K562 (cell line): ENCODE measurements around the gene KRTAP1-3. TPM values are rescaled to one million over a fixed set of nuclear protein-coding genes. Genes with fewer than 3 reads are reported as not detected.

Experiments used
- ATAC-seq: fragments of 200-7000 bp; cut with Tn5 transposase; 3 replicates; pipeline ENCODE4 v1.9.1; 2020; ENCODE audit warnings: moderate library complexity
- BruUV-seq: library from RNA; stranded (reverse); fragments of 400-500 nt; replicated peaks from 2 replicates; lab custom pipeline; 2021; lab: Mats Ljungman, UMichigan
- CTCF ChIA-PET: fragments of 300-600 bp; formaldehyde crosslinking; extraction: SDS; loops from one replicate; lab custom pipeline; 2021; ENCODE audit warnings: low intra/inter-chr PET ratio; lab: Yijun Ruan, JAX
- POLR2A ChIA-PET: fragments of 300-600, 350-650 bp; sonication (Branson Sonifier 250); formaldehyde crosslinking; extraction: SDS; loops from one replicate; lab custom pipeline; 2021; ENCODE audit warnings: antibody characterized with exemption, inconsistent platforms; lab: Yijun Ruan, JAX
- DNase-seq, 4 experiments: peaks; one replicate each; pipeline versions ENCODE4 v3.0.0 to v3.0.0-alpha.2; 2011 to 2018; ENCODE audit warnings: low spot score in 3 of 4, mixed read lengths in 3 of 4; ENCODE audit errors: extremely low read depth in 1 of 4
- FAIRE-seq: peaks from 2 replicates; lab custom pipeline; 2011; peaks lifted over from hg19 to GRCh38; lab: Jason Lieb, UNC
- H2AFZ ChIP-seq: 2 replicates; pipeline ENCODE4 v1.6.0; 2011; ENCODE audit warnings: low read depth, low read length, control low read depth, inconsistent platforms
- H3K27ac ChIP-seq: fragments of 200-600 bp; 3 replicates; pipeline ENCODE4 v1.8.0; 2011; ENCODE audit warnings: low read depth, mild to moderate bottlenecking, control low read depth, inconsistent platforms, low read length, moderate library complexity, mixed read lengths; ENCODE audit errors: extremely low read depth
- H3K27me3 ChIP-seq, 2 experiments: fragments of 300-600 bp in 1 of 2; 2 replicates in 1 of 2; 3 replicates in 1 of 2; pipeline versions ENCODE4 v1.6.0 to v1.8.0; 2011; ENCODE audit warnings: inconsistent platforms in 2 of 2, low read length in 2 of 2, mild to moderate bottlenecking in 1 of 2, mixed read lengths in 1 of 2, moderate library complexity in 1 of 2; ENCODE audit not compliant: control insufficient read depth in 2 of 2, insufficient read depth in 2 of 2
- H3K36me3 ChIP-seq: fragments of 300-600 bp; 3 replicates; pipeline ENCODE4 v1.8.0; 2011; ENCODE audit warnings: mild to moderate bottlenecking, low read length, inconsistent platforms; ENCODE audit not compliant: control insufficient read depth, insufficient read depth
- H3K4me1 ChIP-seq, 2 experiments: fragments of 200-600 bp in 1 of 2; replicated peaks in 1 of 2; 2 replicates in 1 of 2; 3 replicates in 1 of 2; pipeline versions ENCODE4 v1.5.1 to v1.8.0; 2011; ENCODE audit warnings: inconsistent platforms in 2 of 2, low read length in 2 of 2, mild to moderate bottlenecking in 1 of 2, mixed read lengths in 1 of 2, moderate library complexity in 1 of 2; ENCODE audit not compliant: control insufficient read depth in 2 of 2, insufficient read depth in 2 of 2
- H3K4me2 ChIP-seq: 2 replicates; pipeline ENCODE4 v1.6.1; 2011; ENCODE audit warnings: low read length, control low read depth, inconsistent platforms, mixed read lengths; ENCODE audit not compliant: insufficient read depth
- H3K4me3 ChIP-seq: fragments of 200-600 bp; sonication (generic), shearing (Covaris generic); 2 replicates; pipeline ENCODE4 v1.5.1; 2016; ENCODE audit warnings: control low read depth, inconsistent platforms
- H3K79me2 ChIP-seq: fragments of 200-600 bp; 3 replicates; pipeline ENCODE4 v1.8.0; 2011; ENCODE audit warnings: low read length, inconsistent platforms; ENCODE audit not compliant: control insufficient read depth, insufficient read depth
- H3K9ac ChIP-seq, 2 experiments: 2 replicates each; pipeline versions ENCODE4 v1.6.0 to v1.6.1; 2011; ENCODE audit warnings: low read depth in 2 of 2, low read length in 2 of 2, control low read depth in 1 of 2, inconsistent platforms in 1 of 2, mild to moderate bottlenecking in 1 of 2, mixed read lengths in 1 of 2; ENCODE audit not compliant: insufficient read depth in 1 of 2
- H3K9me1 ChIP-seq: one replicate; pipeline ENCODE4 v1.6.0; 2011; ENCODE audit warnings: inconsistent platforms, mild to moderate bottlenecking, low read length, moderate library complexity; ENCODE audit not compliant: control insufficient read depth, insufficient read depth
- H3K9me3 ChIP-seq: replicated peaks from 2 replicates; pipeline ENCODE4 v1.5.1; 2011; ENCODE audit warnings: low read depth, low read length, inconsistent platforms; ENCODE audit not compliant: control insufficient read depth, insufficient read depth
- H4K20me1 ChIP-seq: replicated peaks from 2 replicates; pipeline ENCODE4 v1.6.1; 2011; ENCODE audit warnings: low read length, inconsistent platforms, mixed read lengths; ENCODE audit not compliant: control insufficient read depth, insufficient read depth
- GABPB2 ChIP-seq: fragments of 250-450 bp; sonication (Bioruptor Pico); conservative IDR thresholded peaks from 2 replicates; pipeline ENCODE4 v1.5.1; 2021; ENCODE audit warnings: mild to moderate bottlenecking
- HNRNPK ChIP-seq: fragments of 200-400 bp; formaldehyde crosslinking; IDR thresholded peaks from one replicate; pipeline ENCODE4 v1.6.1; 2018; ENCODE audit warnings: mild to moderate bottlenecking, low read depth, low read length; ENCODE audit not compliant: poor library complexity, severe bottlenecking
- ILF3 ChIP-seq: fragments of 450-650 bp; IDR thresholded peaks from 2 replicates; pipeline ENCODE4 v1.6.1; 2018; ENCODE audit warnings: antibody characterized with exemption, mild to moderate bottlenecking, moderate library complexity, borderline replicate concordance
- ILK ChIP-seq: fragments of 450-650 bp; IDR thresholded peaks from 2 replicates; pipeline ENCODE4 v1.6.1; 2016; ENCODE audit warnings: missing genetic modification characterization, low read depth, mild to moderate bottlenecking, missing compliant biosample characterization, moderate library complexity, borderline replicate concordance
- NFRKB ChIP-seq: fragments of 450-650 bp; IDR thresholded peaks from 2 replicates; pipeline ENCODE4 v1.6.1; 2016; ENCODE audit warnings: low read depth
- PTBP1 ChIP-seq: fragments of 200-400 bp; formaldehyde crosslinking; IDR thresholded peaks from 2 replicates; pipeline ENCODE4 v1.6.1; 2017; ENCODE audit warnings: low read depth, low read length
- SRSF3 ChIP-seq: fragments of 200-400 bp; formaldehyde crosslinking; IDR thresholded peaks from 2 replicates; pipeline ENCODE4 v1.6.1; 2016; ENCODE audit warnings: mild to moderate bottlenecking, low read length, moderate library complexity; ENCODE audit not compliant: insufficient read depth
- SUPT5H ChIP-seq: fragments of 450-650 bp; IDR thresholded peaks from 2 replicates; pipeline ENCODE4 v1.6.1; 2016
- ZC3H11A ChIP-seq: IDR thresholded peaks from 2 replicates; pipeline ENCODE4 v1.6.1; 2012; ENCODE audit warnings: low read depth, low read length, improper control_type of control experiment
- ZNF311 ChIP-seq: fragments of 250-450 bp; sonication (Bioruptor Pico); IDR thresholded peaks from 2 replicates; pipeline ENCODE4 v1.4.0; 2020; ENCODE audit warnings: mild to moderate bottlenecking, moderate library complexity
- WGBS: fragments of 100-300 bp; shearing (Covaris generic); methylation state at CpG from one replicate; pipeline ENCODE4 v1.1.6; 2016; ENCODE audit warnings: low coverage, mixed read lengths; ENCODE audit not compliant: insufficient coverage; ENCODE audit errors: missing lambda C conversion rate; 5-methylcytosine and 5-hydroxymethylcytosine counted together
- in situ Hi-C: fragments of 300-500 bp; cut with MboI; formaldehyde crosslinking; loops from 4 replicates; pipeline ENCODE4 v1.15.0; 2018; ENCODE audit warnings: inconsistent platforms, mixed read lengths
- intact Hi-C: fragments of 100-400 bp; cut with micrococcal nuclease; formaldehyde crosslinking; loops from 2 replicates; pipeline ENCODE4 v1.14.2; 2022
- polyA plus RNA-seq, 8 experiments: library from polyadenylated mRNA; depleted of rRNA in 4 of 8; stranded (reverse) in 5 of 8; unstranded in 3 of 8; fragments of >200 nt; fragmentation: Nextera tagmentation in 2 of 8; fragmentation: Illumina TruSeq in 1 of 8; extraction: Ambion mirVana in 2 of 8; extraction: Trizol in 1 of 8; gene quantifications; 2 replicates each; pipeline versions ENCODE4 v1.2.1 to v1.2.3, GENCODE V29; 2011 to 2014; ENCODE audit warnings: inconsistent platforms in 1 of 8, missing spikeins in 1 of 8
- total RNA-seq, 7 experiments: library from RNA; depleted of rRNA in 6 of 7; stranded (reverse); fragments of >200 nt in 6 of 7; fragmentation: Illumina TruSeq in 2 of 7; extraction: Trizol in 2 of 7; gene quantifications; 2 replicates each; pipeline versions ENCODE4 v1.2.1 to v1.2.3, GENCODE V29; 2011 to 2021; ENCODE audit warnings: low replicate concordance in 1 of 7
- TF ChIP-seq, protein P1 (sequence below): fragments of 250-450 bp; sonication (Bioruptor Pico); IDR thresholded peaks from 2 replicates; pipeline ENCODE4 v1.5.0; 2022; ENCODE audit warnings: mild to moderate bottlenecking

Gene KRTAP1-3
- total and polyA plus RNA-seq, 9 of the 15 experiments (the other 6 are each of a cell fraction or from before 2014, with no cell fraction given) = not detected

DNA sequence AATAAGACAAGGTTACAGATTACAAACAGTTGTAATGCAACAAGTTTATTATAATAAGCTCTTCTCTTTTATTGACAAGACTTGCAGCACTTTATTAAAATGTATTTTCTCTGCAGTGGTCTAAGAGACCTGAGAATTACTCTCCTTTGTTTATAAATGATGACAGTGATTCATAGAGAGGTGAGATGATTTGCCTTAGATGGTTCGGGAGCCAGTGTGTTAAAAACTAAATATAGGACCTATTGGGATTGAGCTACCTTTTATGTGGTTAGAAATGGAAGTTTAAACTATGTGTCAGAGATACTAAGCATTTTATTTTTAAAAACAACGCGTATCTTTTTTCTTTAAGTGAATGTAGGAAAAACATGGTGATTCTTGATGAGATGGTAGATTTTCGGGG, 37.8 kb downstream of the KRTAP1-3 start (continued):
- TF ChIP-seq, protein P1, sequence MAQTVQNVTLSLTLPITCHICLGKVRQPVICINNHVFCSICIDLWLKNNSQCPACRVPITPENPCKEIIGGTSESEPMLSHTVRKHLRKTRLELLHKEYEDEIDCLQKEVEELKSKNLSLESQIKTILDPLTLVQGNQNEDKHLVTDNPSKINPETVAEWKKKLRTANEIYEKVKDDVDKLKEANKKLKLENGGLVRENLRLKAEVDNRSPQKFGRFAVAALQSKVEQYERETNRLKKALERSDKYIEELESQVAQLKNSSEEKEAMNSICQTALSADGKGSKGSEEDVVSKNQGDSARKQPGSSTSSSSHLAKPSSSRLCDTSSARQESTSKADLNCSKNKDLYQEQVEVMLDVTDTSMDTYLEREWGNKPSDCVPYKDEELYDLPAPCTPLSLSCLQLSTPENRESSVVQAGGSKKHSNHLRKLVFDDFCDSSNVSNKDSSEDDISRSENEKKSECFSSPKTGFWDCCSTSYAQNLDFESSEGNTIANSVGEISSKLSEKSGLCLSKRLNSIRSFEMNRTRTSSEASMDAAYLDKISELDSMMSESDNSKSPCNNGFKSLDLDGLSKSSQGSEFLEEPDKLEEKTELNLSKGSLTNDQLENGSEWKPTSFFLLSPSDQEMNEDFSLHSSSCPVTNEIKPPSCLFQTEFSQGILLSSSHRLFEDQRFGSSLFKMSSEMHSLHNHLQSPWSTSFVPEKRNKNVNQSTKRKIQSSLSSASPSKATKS (CRISPR knock-in tag) = no peak
- TF ChIP-seq, all 486 proteins: peak for 0

GRCh38 chr17:40995116-40995515, 39.6 kb downstream of the KRTAP1-3 start:
- Histone ChIP-seq H3K27ac (no peak overlapping the region), H3K4me3 (no peak overlapping the region), H2AFZ (no peak overlapping the region), H3K9me1 (no peaks in the 10 kb centered on the region), H3K4me2 (no peak overlapping the region), H3K9ac (no peak overlapping the region), H4K20me1 (no peaks in the 10 kb centered on the region), H3K9me3 (no peaks in the 10 kb centered on the region), H3K27me3 (peaks cover 0 to 5% of the 10 kb centered on the region in 2 experiments; a peak in 2 of 5 replicates), H3K4me1 (no peaks in the 10 kb centered on the region), H3K79me2 (no peaks in the 10 kb centered on the region), H3K36me3 (no peaks in the 10 kb centered on the region)
- CTCF ChIA-PET = no interaction called here
- POLR2A ChIA-PET = interaction anchor here (0.9 to 2.0 kb wide), 3 partner anchors 8 to 15 kb away, joined by 3 to 8 read pairs (median 3); partner anchors contain the start of gene KRT40
- intact Hi-C loops = no loop called here
- ATAC-seq (no peak), FAIRE-seq (no peak), DNase-seq (no peak)
- BruUV-seq = no TSS peak
- 0% methylated on average over 1 of the region's 1 CpG for WGBS
- in situ Hi-C loops = no loop called here
- TF ChIP-seq GABPB2 (CRISPR knock-in tag) (no peak), NFRKB (no peak), ZNF311 (CRISPR knock-in tag) (no peak), ZC3H11A (no peak), SRSF3 (no peak), HNRNPK (no peak), ILF3 (no peak), SUPT5H (no peak), PTBP1 (no peak), ILK (tag) (no peak)
